HG03457 (cell line): ENCODE data around the gene TOMM40L.
A peak's percentile ranks its signal among the peaks of the same experiment; 100 is the strongest.

Experiments used
- ATAC-seq: cut with Tn5 transposase; IDR thresholded peaks from one replicate; pipeline ENCODE4 v1.9.1; 2021; ENCODE audit warnings: moderate number of reproducible peaks; ENCODE audit not compliant: unreplicated experiment

TOMM40L gene

DNA sequence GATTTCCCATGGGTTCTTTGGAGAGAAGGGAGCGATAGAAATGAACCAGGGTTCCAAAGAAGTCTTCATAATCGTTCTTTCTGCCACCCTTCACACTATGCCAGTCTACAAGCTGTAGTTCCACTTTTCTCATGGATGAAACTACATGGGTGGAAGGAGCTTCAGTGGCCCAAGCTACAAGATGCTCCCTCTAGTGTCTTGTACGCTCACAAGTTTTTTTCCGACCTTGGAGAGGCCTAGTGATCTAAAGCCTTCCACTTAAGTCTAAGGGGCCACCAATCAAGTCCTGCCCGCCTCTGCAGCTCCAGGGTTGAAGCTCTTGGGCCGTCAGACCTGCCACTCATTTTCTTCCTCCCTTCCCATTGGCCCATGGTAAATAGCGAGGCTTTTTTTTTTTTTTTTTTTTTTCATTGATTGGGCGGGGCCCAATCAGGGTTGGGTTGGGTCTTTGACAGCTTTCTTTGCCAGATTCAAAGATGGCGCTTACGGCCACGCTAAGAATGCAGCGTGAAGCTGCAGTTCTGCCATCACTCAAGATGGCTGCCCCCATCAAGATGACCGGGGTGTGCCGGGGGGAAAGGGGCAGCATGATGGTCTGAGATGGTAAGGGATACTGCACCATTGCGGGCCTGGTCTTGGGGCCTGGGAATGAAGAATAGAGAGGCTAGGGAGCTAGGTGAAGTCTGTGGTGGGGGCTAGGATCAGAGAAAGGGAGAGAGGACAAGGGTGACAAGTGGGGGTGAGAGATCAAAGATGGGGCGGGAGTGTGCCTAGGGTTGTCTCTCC is at the start of gene TOMM40L:
TSS of gene TOMM40L (plus strand) at position 527 of the 786 bp plus-strand sequence. CDS start 430 bp downstream, outside the sequence.
- peak; percentile 86 for ATAC-seq

DNA sequence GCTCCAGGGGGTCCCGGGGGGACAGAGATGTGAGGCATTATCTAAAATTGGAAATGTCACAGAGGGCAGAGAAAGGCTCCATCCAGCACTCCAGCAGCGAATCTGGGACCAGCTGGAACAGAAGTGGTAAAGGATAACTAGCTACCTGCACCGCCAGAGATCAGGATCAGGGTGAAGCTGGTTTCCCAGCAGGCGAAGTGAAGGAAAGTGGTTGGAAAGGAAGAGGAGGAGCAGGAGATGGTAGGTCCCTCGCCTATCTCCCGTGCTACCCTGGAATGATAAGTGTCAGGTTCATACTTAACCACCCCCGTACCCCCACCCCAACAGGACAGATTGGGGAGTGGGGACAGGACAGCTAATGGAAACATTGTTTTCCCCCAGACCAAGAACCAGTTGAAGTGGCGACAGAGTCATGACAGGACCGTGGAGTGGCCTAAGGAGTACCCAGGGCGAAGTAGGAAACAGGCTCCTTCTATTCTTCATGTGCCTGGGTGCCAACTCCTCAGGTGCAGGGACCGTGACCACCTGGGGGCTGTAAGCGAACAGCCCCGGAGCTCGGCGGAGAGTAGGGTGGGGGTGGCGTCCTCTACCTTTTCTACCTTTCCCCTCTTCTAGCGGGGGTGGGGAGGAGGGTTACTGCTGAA is 49.3 kb upstream of the TOMM40L start:
- peak; percentile 18 for ATAC-seq

DNA sequence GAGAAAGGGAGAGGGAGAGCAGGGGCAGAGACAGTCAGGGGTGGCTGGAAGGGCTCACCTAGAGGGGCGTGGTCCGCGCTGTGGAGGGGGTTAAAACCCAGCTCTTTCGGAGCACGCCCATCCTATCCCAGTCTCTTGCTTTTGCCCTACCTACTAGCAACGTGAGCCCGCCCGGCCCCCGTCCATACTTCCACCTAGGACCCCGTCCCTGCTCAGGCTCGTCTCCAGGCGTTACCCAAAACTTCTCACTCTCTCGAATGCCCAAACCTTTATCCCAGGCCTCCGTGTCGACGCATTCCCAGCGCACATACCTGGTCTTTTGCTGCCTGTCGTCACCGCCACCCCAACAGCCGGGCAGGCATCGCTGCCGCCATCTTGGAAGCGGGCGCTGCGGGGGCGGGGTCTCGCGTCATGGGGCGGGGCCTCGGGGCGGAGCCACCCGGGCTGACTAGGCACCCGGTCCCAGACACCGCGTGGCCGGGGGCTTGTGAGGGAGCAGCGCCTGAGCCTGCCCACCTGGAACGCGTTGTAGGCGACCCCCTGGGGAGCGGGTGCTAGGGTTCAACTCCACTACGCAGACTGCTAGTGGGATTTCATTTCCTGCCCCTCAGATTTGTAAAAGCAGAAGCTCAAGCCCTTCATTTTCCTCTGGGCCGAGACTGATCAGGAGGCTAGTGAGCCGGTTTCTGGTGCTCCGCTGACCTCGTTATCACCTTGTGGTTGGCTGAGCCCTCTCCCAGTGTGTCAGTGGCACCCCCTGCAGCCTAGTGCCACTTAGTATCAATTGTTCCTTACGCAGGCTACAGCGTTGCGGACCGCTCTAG is 48.5 kb upstream of the TOMM40L start, which contains the start of gene B4GALT3:
TSS of gene B4GALT3 (minus strand) at position 396 of the 824 bp plus-strand sequence. CDS start 1,447 bp downstream, outside the sequence.
- ATAC-seq, result peak; percentile 48

DNA sequence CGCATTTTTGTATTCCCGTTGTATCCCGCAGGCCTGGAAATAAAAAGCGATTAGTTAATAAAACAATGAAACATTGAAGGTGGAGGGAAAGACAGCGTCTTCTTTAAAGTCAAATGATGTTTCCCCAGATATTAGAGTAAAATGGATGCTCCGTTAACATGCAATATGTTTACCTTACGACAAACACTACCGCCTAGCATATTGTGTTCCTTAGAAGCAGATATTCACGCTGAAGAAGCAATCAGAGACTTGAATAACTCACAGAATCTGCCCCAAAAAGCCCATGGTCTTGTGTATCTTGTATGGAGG is 48.0 kb upstream of the TOMM40L start:
- no peak for ATAC-seq

DNA sequence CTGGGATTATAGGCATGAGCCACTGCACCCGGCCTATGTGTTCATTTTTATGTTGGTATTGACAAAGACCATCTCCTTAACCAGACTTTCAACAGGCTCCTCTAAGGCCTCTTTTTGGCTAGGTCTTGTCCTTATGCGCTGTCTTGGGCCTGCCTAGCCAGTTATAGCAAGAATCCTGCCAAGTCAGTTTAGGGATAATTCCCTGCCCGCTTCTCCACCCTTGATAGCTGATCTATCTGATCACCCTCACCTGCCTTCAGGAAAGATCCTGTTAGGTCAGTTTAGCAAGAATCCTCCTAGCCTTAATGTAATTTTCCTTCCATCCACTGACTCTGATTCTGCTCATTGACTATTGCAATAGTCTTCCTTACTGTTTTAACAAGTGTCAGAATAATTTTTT is 46.2 kb upstream of the TOMM40L start:
- ATAC-seq, result no peak

DNA sequence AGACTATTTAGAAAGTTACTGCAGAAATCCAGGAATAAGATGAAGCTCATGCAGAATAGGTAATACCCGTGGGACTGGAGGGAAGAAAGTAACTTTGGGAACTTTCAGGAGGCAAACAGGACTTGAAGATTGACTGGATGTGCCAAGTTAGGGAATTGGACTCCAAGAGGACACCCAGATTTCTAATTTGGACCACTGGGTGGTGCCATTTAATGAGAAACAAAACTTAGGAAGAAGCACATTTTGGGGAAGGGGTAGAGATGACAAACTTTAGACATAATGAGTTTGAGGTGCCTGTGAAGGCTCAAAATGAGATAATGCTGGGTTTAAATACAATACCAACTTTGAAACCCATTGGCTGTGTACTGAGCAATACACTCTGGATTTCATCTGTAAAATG is 45.2 kb upstream of the TOMM40L start:
- no peak for ATAC-seq

DNA sequence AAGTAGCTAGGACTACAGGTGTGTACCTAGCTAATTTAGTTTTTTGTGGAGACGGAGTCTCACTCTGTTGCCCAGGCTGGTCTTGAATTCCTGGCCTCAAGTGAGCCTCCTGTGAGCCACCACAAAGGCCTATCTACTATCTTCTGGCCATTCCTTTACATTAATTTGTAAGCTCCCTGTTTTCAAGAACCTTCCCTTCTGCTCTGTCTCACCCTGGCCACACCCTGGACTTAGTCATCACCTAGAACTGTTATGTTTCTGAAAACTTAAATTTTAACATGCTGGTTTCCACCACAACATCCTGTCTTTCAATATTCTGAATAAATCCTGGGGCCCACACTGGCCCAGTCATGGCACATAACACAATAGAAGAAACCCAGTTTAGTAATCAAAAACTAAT is 43.6 kb upstream of the TOMM40L start:
- no peak for ATAC-seq

DNA sequence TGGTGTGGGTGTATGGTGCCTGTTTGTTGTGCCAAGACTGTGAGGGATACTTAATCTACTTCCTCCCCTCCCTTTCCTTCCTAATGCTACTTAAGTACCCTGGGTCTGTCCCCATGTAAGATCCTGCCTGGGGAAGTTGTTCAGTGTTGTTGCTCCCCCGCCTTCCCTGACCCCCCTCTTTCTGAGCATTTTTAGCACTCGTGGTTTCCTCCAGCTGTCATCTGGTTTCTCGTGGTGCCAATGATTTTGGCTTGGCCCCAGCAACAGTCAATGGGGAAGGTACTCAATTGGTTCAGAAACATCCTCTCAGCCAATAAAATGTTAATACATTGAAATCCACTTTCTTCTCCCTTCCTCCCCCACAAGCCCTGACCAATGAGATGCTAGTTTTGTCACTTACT is 40.6 kb upstream of the TOMM40L start:
- ATAC-seq, result peak; percentile 53

DNA sequence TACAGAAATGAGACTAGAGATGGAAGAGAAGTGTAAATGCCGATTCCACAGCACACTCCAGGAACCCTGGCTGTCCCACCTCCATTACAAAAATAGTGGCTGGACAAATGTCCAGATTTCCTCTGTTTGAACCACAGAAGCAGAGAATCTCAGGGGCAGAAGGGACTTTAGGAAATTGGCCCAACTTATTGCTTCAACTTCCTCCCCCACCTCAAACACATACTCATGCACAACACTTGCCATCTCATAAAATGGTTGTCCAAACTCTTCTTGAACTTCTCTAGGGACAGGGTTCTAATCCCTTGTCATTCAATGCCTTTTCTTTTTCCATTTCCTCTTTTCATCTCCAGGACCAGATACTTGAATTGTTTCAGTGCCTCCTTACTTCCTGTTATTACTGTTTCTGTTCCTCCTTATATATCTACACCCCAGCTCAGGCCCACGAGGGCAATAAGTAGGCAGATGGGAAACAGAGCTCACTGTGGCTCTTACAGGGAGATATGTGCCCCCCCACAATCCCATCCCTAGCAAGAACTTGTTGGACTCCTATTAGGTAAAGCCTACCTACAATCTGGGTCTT is 40.0 kb upstream of the TOMM40L start:
- ATAC-seq, result peak; percentile 15

DNA sequence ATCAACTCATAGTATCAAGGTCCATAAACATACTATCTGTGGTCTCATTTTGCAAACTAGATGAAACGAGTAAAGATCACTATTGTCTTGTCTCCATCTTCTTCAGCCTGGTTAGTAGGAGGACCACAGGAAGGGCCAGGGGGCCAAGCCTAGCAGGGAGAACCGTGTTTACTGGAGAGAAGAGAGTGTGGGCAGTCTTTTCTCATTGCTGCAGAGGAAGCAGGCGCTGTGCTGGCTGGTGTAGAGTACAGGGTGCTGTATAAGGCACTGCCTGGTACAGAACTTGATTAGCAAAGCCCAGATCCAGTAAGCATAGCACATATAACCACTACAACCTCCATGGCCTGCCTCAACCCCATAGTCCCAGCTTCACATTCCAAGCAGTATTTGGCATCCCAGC is 38.5 kb upstream of the TOMM40L start:
- ATAC-seq, result no peak

DNA sequence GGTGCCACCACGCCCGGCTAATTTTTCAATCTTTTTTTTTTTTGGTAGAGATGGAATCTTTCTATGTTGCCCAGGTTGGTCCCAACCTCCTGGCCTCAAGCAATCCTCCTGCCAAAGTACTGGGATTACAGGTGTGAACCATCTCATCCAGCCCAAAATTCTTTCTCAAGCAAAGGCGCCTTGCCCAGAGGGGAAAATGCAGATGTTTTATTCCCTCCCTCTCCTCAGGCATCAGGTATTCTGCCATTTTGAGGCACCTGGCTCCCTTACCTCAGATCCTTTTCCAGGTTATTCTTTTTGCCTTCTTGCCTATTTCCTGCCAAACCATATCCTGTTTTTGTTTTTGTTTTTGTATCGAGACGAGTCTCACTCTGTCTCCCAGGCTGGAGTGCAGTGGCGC is 37.5 kb upstream of the TOMM40L start:
- no peak for ATAC-seq

DNA sequence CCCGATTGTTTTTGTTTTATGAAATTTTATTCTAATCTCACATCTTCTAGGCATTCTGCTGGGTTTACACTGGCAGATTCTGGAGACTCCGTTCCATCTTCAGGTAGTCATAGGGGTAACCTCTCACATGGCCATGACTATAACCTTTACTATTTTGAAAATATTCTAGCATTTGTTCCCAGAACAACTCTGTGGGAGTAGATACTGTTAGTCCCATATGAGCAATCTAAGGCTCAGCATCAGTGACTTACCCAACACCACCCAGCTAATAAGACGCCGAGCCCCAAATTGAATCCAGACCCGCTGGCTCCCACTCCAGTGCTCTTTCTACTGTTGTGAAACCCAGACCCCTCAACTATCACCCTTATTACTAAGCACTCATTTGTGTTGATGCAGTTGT is 36.8 kb upstream of the TOMM40L start:
- no peak for ATAC-seq

DNA sequence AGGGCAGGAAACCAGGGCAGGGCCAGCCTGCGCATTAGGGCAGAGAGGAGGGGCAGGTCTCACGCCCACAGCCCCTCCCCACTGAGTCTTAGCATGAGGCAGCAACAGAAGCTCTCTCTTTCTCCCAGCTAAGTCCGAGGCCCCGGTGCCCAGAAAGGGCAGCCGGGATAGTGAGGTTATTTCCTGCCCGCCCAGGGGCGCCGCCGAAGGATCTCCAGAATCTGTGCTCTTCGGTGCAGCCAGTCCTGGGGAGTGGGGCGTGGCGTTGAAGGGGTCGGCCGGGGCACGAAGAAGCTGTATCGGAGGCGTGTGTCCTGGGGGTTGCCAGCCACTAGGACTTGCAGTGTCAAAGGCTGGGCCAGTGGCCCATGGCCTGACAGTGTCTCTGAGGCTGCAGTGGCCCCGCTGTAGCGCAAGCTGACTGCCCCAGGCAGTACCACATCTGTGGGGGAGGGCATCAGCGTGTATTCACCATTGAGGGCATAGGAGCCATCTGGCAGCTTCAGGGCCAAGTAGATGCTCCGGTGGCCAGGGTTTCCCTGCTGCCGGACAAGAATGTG is 34.8 kb upstream of the TOMM40L start:
- ATAC-seq, result no peak

DNA sequence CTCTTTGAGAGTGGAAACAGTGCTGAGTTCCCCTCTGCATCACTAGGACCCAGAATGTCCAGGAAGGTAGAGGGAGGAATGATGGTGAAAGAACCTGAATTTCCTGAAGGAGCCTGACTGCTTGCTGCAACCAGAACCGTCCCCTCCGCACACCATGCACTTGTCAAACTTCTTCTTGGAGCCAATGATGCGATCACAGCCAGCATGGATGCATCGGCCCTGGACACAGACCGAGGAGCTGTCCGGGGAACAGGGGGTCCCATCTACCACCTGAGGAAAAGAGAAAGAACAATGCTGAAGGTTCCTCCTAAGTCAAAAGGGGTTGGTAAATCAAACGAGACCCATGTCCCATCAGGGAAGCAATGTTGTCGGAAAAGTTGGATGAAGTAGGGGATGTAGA is 33.9 kb upstream of the TOMM40L start:
- ATAC-seq, result no peak

DNA sequence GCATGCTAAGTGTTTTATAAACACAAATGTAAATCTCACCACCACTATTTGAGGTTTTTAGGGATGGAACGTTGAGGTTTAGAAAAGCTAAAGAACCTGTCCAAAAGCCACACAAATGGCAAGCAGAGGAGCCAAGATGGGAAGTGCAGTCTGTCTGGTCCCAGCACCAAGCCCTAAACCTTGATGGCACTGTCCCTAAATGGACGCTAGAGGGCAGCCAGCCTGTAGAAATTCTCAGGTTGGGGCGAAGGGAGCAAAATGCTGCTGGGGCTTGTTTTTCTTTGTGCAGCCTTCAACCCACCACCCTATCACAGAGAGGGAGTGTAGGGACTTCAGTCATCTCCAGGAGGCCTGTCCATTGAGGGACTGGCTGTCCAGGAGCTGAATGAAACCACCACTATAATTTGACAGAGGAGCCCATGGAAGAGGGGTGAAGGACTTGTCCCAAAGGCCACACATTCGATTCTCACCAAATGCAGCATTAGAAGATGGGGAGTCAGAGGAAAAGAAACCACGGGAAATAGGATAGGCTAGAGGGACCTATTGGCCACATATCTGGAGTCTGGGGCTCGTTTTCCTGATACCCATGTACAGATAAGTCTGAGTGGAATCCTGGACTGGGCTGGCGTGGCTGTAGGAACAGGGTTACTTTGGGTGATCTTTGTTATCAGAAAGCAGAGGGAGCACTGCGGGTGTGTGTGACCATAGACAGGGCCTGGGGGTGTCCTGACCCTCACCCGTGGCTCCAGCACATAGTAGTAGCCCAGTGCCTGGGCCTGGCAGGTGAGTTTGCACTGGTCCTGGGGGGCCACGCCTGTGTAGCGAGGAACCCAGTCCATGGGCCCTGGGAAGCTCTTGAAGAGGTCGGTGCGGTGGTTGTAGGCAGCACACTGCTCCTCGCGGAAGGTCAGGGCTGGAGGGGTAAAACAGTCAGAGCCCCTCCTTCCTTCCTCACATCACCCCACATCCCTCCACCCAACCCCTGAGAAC is 33.1 kb upstream of the TOMM40L start:
- ATAC-seq, result no peak

DNA sequence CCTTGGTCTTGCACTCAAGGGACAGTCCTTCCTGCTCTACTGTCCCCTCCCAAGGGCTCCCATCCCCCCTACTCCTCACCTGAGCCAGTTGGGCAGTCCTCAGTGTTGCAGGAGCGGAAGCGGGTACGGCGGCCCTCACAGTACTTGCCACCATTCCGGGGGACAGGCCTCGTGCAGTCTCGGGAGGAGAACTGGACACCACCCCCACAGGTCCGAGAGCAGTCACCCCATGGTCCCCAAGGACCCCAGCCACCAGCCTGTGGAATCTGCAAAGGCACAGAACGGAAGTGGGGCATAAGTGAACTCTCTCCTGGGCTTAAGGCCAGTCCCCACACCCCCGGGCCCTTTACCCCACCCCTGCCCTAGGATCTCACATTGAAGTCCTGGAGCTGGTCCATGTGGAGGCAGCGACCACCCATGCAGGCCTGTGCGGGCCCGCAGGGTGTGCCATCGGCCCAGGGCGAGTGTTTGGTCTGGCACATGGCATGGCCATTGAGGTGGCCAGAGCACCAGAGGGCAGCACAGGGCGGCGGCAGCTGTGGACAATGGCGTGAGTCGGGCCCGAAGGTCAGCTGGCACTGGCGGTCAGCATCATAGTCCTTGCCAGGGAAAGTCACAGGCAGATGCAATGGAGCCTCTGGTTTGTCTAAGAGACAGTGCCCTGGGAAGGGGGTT is 32.2 kb upstream of the TOMM40L start:
- ATAC-seq, result no peak

DNA sequence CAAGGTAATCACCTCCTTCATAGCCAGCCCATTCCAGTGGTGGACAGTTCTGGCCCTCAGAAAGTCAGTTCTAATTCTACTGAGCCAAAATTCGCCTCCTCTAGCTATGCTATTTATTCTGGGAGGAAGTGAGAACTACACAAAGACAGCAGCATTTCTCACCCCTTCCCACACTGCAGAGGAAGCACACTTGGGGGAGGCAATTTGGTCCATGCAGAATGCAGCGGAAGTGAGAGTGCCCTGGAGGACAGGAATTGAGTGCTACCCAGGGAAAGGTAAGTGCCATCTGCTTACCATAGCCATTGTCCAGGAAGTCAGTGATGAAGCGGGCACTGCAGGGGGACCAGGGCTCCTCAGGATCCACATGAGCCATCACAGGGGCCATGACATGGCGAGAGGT is 30.7 kb upstream of the TOMM40L start:
- no peak for ATAC-seq

DNA sequence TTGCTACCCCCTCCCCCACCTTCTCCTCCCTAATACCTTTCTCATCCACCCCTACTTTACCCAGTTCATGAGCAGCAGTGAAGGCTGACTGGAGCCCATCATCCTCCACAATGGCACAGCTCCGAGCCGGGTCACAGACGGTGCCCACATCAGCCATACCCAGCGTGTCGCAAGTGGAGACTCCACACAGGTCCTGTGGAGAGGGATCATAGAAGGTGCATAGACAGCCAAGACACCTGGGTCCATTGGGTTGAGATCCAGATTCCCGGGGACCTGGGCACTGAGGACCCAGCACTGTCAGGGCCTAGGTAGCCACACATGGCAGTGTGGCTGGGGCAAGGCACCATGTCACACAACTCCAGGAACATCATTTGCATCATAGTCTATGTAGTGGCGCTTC is 29.7 kb upstream of the TOMM40L start:
- no peak for ATAC-seq
